Hepatic stellate cell (primary cell): ENCODE results near the gene UBA3.

Experiments used
- DNase-seq: peaks from one replicate; pipeline ENCODE4 v3.0.0; 2011; ENCODE audit warnings: low spot score

Gene UBA3

GRCh38 chr3:69011096-69011730 is 69.0 kb downstream of the UBA3 start:
- no peak for DNase-seq

- no peak for DNase-seq
Measured at GRCh38 chr3:69009559-69010410, 70.4 kb downstream of the UBA3 start.

- DNase-seq = no peak
Measured at GRCh38 chr3:69008980-69009379, 71.2 kb downstream of the UBA3 start.

GRCh38 chr3:69005791-69006482 is 74.2 kb downstream of the UBA3 start:
- DNase-seq = no peak

GRCh38 chr3:69005071-69005790 is 74.9 kb downstream of the UBA3 start:
- DNase-seq = no peak
